Fibroblast of lung (primary cell): Measurements from ENCODE around the gene MBOAT1. TPM values are rescaled to one million over a fixed set of nuclear protein-coding genes. Genes with fewer than 3 reads are reported as not detected.

ENCODE experiments used
- DNase-seq, 2 donors: peaks; one replicate each; pipeline versions ENCODE4 v3.0.0 to v3.0.0-alpha.2; 2010; ENCODE audit warnings: low read depth in 2 of 2
- H2AFZ ChIP-seq: 2 replicates; pipeline ENCODE4 v1.5.1; 2012; ENCODE audit warnings: low read length, control low read depth, inconsistent platforms
- H3K27ac ChIP-seq: 2 replicates; pipeline ENCODE4 v1.5.1; 2011; ENCODE audit warnings: low read length, control low read depth; ENCODE audit not compliant: insufficient read depth
- H3K27me3 ChIP-seq: 2 replicates; pipeline ENCODE4 v1.5.1; 2011; ENCODE audit warnings: mild to moderate bottlenecking, low read length; ENCODE audit not compliant: control insufficient read depth, insufficient read depth
- H3K36me3 ChIP-seq: 2 replicates; pipeline ENCODE4 v1.5.1; 2011; ENCODE audit warnings: low read length; ENCODE audit not compliant: control insufficient read depth, insufficient read depth
- H3K4me1 ChIP-seq: 2 replicates; pipeline ENCODE4 v1.5.1; 2011; ENCODE audit warnings: low read length; ENCODE audit not compliant: control insufficient read depth, insufficient read depth; ENCODE audit errors: extremely low read depth
- H3K4me2 ChIP-seq: 2 replicates; pipeline ENCODE4 v1.5.1; 2011; ENCODE audit warnings: low read length, control low read depth; ENCODE audit not compliant: insufficient read depth; ENCODE audit errors: extremely low read depth
- H3K4me3 ChIP-seq, 4 experiments: fragments of 200-600 bp in 1 of 4; sonication (generic) in 1 of 4; replicated peaks in 1 of 4; 2 replicates each; pipeline ENCODE4 v1.5.1; 2011 to 2016; ENCODE audit warnings: low read length in 4 of 4, low read depth in 3 of 4, mild to moderate bottlenecking in 3 of 4, control low read depth in 2 of 4, inconsistent platforms in 1 of 4, mixed read lengths in 1 of 4; ENCODE audit not compliant: insufficient read depth in 1 of 4; ENCODE audit errors: control extremely low read depth in 1 of 4
- H3K79me2 ChIP-seq: 2 replicates; pipeline ENCODE4 v1.5.1; 2012; ENCODE audit warnings: mild to moderate bottlenecking, low read length, inconsistent platforms; ENCODE audit not compliant: control insufficient read depth, insufficient read depth
- H3K9ac ChIP-seq: 2 replicates; pipeline ENCODE4 v1.5.1; 2011; ENCODE audit warnings: mild to moderate bottlenecking, low read length, control low read depth; ENCODE audit not compliant: insufficient read depth
- H3K9me3 ChIP-seq: 2 replicates; pipeline ENCODE4 v1.5.1; 2012; ENCODE audit warnings: low read depth, low read length; ENCODE audit not compliant: control insufficient read depth, insufficient read depth
- H4K20me1 ChIP-seq: 2 replicates; pipeline ENCODE4 v1.5.1; 2011; ENCODE audit warnings: low read length; ENCODE audit not compliant: control insufficient read depth, insufficient read depth; ENCODE audit errors: extremely low read depth
- CTCF ChIP-seq, 2 donors: IDR thresholded peaks in 1 of 2; conservative IDR thresholded peaks in 1 of 2; 1 replicate in 1 of 2; 2 replicates in 1 of 2; pipeline ENCODE4 v1.5.1; 2011 to 2012; ENCODE audit warnings: low read length in 2 of 2, control low read depth in 1 of 2, inconsistent platforms in 1 of 2, low read depth in 1 of 2, mild to moderate bottlenecking in 1 of 2
- EZH2 ChIP-seq: IDR thresholded peaks from 2 replicates; pipeline ENCODE4 v1.5.1; 2012; ENCODE audit warnings: low read length, control low read depth, mild to moderate bottlenecking; ENCODE audit errors: missing control alignments
- polyA plus RNA-seq, 2 donors: library from polyadenylated mRNA; depleted of rRNA in 1 of 2; stranded (reverse) in 1 of 2; unstranded in 1 of 2; fragments of >200 nt; gene quantifications; 2 replicates each; pipeline ENCODE4 v1.2.1, GENCODE V29; 2011 to 2012; ENCODE audit warnings: missing spikeins in 1 of 2
- total RNA-seq: library from RNA; depleted of rRNA; stranded (reverse); fragments of >200 nt; gene quantifications from 2 replicates; pipeline ENCODE4 v1.2.1, GENCODE V29; 2014

Gene MBOAT1
- total and polyA plus RNA-seq, 2 donors (not counting 1 experiment from before 2014, with no cell fraction given) = 3.1 to 6.6 TPM

GRCh38 chr6:20229881-20230280, 17.6 kb upstream of the MBOAT1 start:
- H3K4me1 ChIP-seq = no peaks in the 10 kb centered on the region
- no peak for TF ChIP-seq CTCF (conservative IDR thresholded peaks at IDR 0.05 in 1 of 2, IDR thresholded peaks at IDR 0.05 in 1 of 2; ENCODE audit: low read depth in 1 of 2, low read length in 2 of 2)
- TF ChIP-seq EZH2 = no peak
- no peak overlapping the region for H3K4me2 ChIP-seq
- no peak overlapping the region for H3K4me3 ChIP-seq
- no peak for DNase-seq
- H4K20me1 ChIP-seq = no peaks in the 10 kb centered on the region
- no peak overlapping the region for H2AFZ ChIP-seq
- no peak overlapping the region for H3K9ac ChIP-seq
- no peaks in the 10 kb centered on the region for H3K27me3 ChIP-seq
- no peak overlapping the region for H3K27ac ChIP-seq
- no peaks in the 10 kb centered on the region for H3K79me2 ChIP-seq
- no peaks in the 10 kb centered on the region for H3K9me3 ChIP-seq
- H3K36me3 ChIP-seq = no peaks in the 10 kb centered on the region

- Histone ChIP-seq H3K27me3 (no peaks in the 10 kb centered on the region), H4K20me1 (no peaks in the 10 kb centered on the region), H3K27ac (no peak overlapping the region), H3K4me3 (no peak overlapping the region), H3K36me3 (no peaks in the 10 kb centered on the region), H3K79me2 (no peaks in the 10 kb centered on the region), H2AFZ (no peak overlapping the region), H3K9me3 (no peaks in the 10 kb centered on the region), H3K9ac (no peak overlapping the region), H3K4me2 (no peak overlapping the region), H3K4me1 (no peaks in the 10 kb centered on the region)
- TF ChIP-seq CTCF (conservative IDR thresholded peaks at IDR 0.05 in 1 of 2, IDR thresholded peaks at IDR 0.05 in 1 of 2; ENCODE audit: low read depth in 1 of 2, low read length in 2 of 2) = no peak
- TF ChIP-seq EZH2 = no peak
- no peak for DNase-seq
These were observed 15.1 kb upstream of the MBOAT1 start for GRCh38 chr6:20227350-20227749.

- H3K4me3 ChIP-seq = no peak overlapping the region
- no peak for DNase-seq
- H3K4me1 ChIP-seq = no peaks in the 10 kb centered on the region
- no peaks in the 10 kb centered on the region for H4K20me1 ChIP-seq
- no peaks in the 10 kb centered on the region for H3K27me3 ChIP-seq
- no peak overlapping the region for H2AFZ ChIP-seq
- H3K9ac ChIP-seq = no peak overlapping the region
- no peaks in the 10 kb centered on the region for H3K36me3 ChIP-seq
- H3K79me2 ChIP-seq = no peaks in the 10 kb centered on the region
- TF ChIP-seq EZH2 (no peak), CTCF (conservative IDR thresholded peaks at IDR 0.05 in 1 of 2, IDR thresholded peaks at IDR 0.05 in 1 of 2; ENCODE audit: low read depth in 1 of 2, low read length in 2 of 2) (no peak)
- H3K4me2 ChIP-seq = no peak overlapping the region
- H3K27ac ChIP-seq = no peak overlapping the region
- H3K9me3 ChIP-seq = no peaks in the 10 kb centered on the region
These were observed 10.9 kb upstream of the MBOAT1 start for GRCh38 chr6:20223141-20223540.
